ENCODE data around the gene KCNK10.

Gene KCNK10

GRCh38 chr14:88204221-88204620, 118.8 kb downstream of the KCNK10 start:
- Histone ChIP-seq H3K27ac (ENCODE audit: low read length) (no peak overlapping the region), H3K9ac (ENCODE audit: low read depth, low read length) (no peak overlapping the region), H4K20me1 (ENCODE audit: insufficient read depth, low read length) (no peaks in the 10 kb centered on the region), H3K27me3 (ENCODE audit: insufficient read depth, low read length, poor library complexity) (no peaks in the 10 kb centered on the region), H3K4me1 (ENCODE audit: insufficient read depth, low read length) (no peaks in the 10 kb centered on the region), H2AFZ (ENCODE audit: low read depth, low read length) (no peak overlapping the region), H3K36me3 (ENCODE audit: insufficient read depth, low read length) (no peaks in the 10 kb centered on the region), H3K79me2 (ENCODE audit: insufficient read depth, low read length) (no peaks in the 10 kb centered on the region), H3K4me3 (ENCODE audit: low read depth in 1 of 2, low read length in 2 of 2) (no peak overlapping the region), H3K4me2 (ENCODE audit: insufficient read depth, low read length) (no peak overlapping the region), H3K9me3 (ENCODE audit: insufficient read depth, low read length, severe bottlenecking) (no peaks in the 10 kb centered on the region)
- ATAC-seq (ENCODE audit: insufficient read depth, low read depth) (no peak), DNase-seq (no peak)
- no peak for TF ChIP-seq CTCF (IDR thresholded peaks at IDR 0.05; ENCODE audit: borderline replicate concordance, extremely low read depth, low read length, poor library complexity, severe bottlenecking)
- no peak for TF ChIP-seq EZH2 (IDR thresholded peaks at IDR 0.05; ENCODE audit: borderline replicate concordance, low read depth, low read length, severe bottlenecking)

DNA sequence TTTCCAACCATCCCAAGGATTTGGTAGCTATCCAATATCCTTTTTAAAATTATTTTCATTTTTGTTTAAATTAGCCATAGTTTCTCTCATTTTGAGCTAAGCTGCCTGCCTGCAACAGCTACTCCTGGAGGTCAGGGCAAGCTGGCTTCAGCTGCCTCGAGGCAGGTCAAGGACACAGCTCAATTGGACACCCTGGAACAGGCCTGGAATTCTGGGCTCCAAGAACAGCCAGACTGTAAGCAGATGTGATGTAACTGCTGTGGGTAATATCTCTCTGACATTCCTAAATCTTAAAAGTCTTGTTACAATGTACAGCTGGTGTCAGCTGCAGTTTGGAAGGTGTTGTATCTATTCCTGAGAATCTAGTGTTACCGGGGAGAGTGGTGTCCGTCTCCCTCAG, 119.8 kb downstream of the KCNK10 start:
- TF ChIP-seq EZH2 (IDR thresholded peaks at IDR 0.05; ENCODE audit: borderline replicate concordance, low read depth, low read length, severe bottlenecking) (no peak), CTCF (IDR thresholded peaks at IDR 0.05; ENCODE audit: borderline replicate concordance, extremely low read depth, low read length, poor library complexity, severe bottlenecking) (no peak)
- Histone ChIP-seq H2AFZ (ENCODE audit: low read depth, low read length) (no peak overlapping the region), H3K79me2 (ENCODE audit: insufficient read depth, low read length) (no peaks in the 10 kb centered on the region), H3K9ac (ENCODE audit: low read depth, low read length) (no peak overlapping the region), H3K27ac (ENCODE audit: low read length) (no peak overlapping the region), H3K4me3 (ENCODE audit: low read depth in 1 of 2, low read length in 2 of 2) (no peak overlapping the region), H3K36me3 (ENCODE audit: insufficient read depth, low read length) (no peaks in the 10 kb centered on the region), H3K4me2 (ENCODE audit: insufficient read depth, low read length) (no peak overlapping the region), H4K20me1 (ENCODE audit: insufficient read depth, low read length) (no peaks in the 10 kb centered on the region), H3K4me1 (ENCODE audit: insufficient read depth, low read length) (no peaks in the 10 kb centered on the region), H3K27me3 (ENCODE audit: insufficient read depth, low read length, poor library complexity) (no peaks in the 10 kb centered on the region), H3K9me3 (ENCODE audit: insufficient read depth, low read length, severe bottlenecking) (no peaks in the 10 kb centered on the region)
- ATAC-seq (ENCODE audit: insufficient read depth, low read depth) (no peak), DNase-seq (no peak)

DNA sequence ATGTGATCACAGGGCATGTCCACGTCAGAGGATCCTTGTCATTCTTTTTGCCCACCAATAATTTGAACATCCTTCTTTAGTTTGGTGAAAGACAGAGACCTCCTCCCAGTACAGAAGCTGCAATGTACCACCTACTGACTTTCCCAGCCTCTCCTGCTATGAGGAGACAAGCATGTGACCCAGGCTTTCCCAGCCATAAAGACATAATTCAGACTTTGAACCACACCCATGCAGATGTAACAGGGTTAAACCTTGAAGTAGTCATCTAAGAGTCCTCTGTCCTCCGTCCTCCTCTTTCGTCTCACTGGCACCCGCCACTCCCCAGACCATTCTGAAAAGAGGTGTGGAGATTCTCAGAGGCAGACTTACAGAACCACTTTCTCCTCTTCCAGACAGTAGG, 120.8 kb downstream of the KCNK10 start:
- H3K27me3 ChIP-seq (ENCODE audit: insufficient read depth, low read length, poor library complexity), result no peaks in the 10 kb centered on the region
- H3K36me3 ChIP-seq (ENCODE audit: insufficient read depth, low read length), result no peaks in the 10 kb centered on the region
- H3K9me3 ChIP-seq (ENCODE audit: insufficient read depth, low read length, severe bottlenecking), result no peaks in the 10 kb centered on the region
- H3K9ac ChIP-seq (ENCODE audit: low read depth, low read length), result no peak overlapping the region
- DNase-seq (no peak), ATAC-seq (ENCODE audit: insufficient read depth, low read depth) (no peak)
- H3K4me3 ChIP-seq (ENCODE audit: low read depth in 1 of 2, low read length in 2 of 2), result no peak overlapping the region
- H3K4me2 ChIP-seq (ENCODE audit: insufficient read depth, low read length), result no peak overlapping the region
- no peaks in the 10 kb centered on the region for H4K20me1 ChIP-seq (ENCODE audit: insufficient read depth, low read length)
- H2AFZ ChIP-seq (ENCODE audit: low read depth, low read length), result no peak overlapping the region
- H3K27ac ChIP-seq (ENCODE audit: low read length), result no peak overlapping the region
- no peaks in the 10 kb centered on the region for H3K79me2 ChIP-seq (ENCODE audit: insufficient read depth, low read length)
- no peak for TF ChIP-seq CTCF (IDR thresholded peaks at IDR 0.05; ENCODE audit: borderline replicate concordance, extremely low read depth, low read length, poor library complexity, severe bottlenecking)
- TF ChIP-seq EZH2 (IDR thresholded peaks at IDR 0.05; ENCODE audit: borderline replicate concordance, low read depth, low read length, severe bottlenecking), result no peak
- H3K4me1 ChIP-seq (ENCODE audit: insufficient read depth, low read length), result no peaks in the 10 kb centered on the region

GRCh38 chr14:88201851-88202250, 121.2 kb downstream of the KCNK10 start:
- no peak for TF ChIP-seq CTCF (IDR thresholded peaks at IDR 0.05; ENCODE audit: borderline replicate concordance, extremely low read depth, low read length, poor library complexity, severe bottlenecking)
- TF ChIP-seq EZH2 (IDR thresholded peaks at IDR 0.05; ENCODE audit: borderline replicate concordance, low read depth, low read length, severe bottlenecking), result no peak
- Histone ChIP-seq H3K4me3 (ENCODE audit: low read depth in 1 of 2, low read length in 2 of 2) (no peak overlapping the region), H3K27ac (ENCODE audit: low read length) (no peak overlapping the region), H3K27me3 (ENCODE audit: insufficient read depth, low read length, poor library complexity) (no peaks in the 10 kb centered on the region), H3K4me2 (ENCODE audit: insufficient read depth, low read length) (no peak overlapping the region), H3K9me3 (ENCODE audit: insufficient read depth, low read length, severe bottlenecking) (no peaks in the 10 kb centered on the region), H3K36me3 (ENCODE audit: insufficient read depth, low read length) (no peaks in the 10 kb centered on the region), H3K9ac (ENCODE audit: low read depth, low read length) (no peak overlapping the region), H3K79me2 (ENCODE audit: insufficient read depth, low read length) (no peaks in the 10 kb centered on the region), H3K4me1 (ENCODE audit: insufficient read depth, low read length) (no peaks in the 10 kb centered on the region), H2AFZ (ENCODE audit: low read depth, low read length) (no peak overlapping the region), H4K20me1 (ENCODE audit: insufficient read depth, low read length) (no peaks in the 10 kb centered on the region)
- no peak for DNase-seq
- no peak for ATAC-seq (ENCODE audit: insufficient read depth, low read depth)

All from DND-41 (cell line).